Pancreas (tissue), 10 donors: Measurements from ENCODE around the gene DCC. TPM values are rescaled to one million over a fixed set of nuclear protein-coding genes. Genes with fewer than 3 reads are reported as not detected.
A peak's percentile ranks its signal among the peaks of the same experiment; 100 is the strongest.

Experiments
- ATAC-seq, 4 donors: fragments of 200-7000 bp; cut with Tn5 transposase; one replicate each; pipeline versions ENCODE4 v1.8.0 to v1.9.1; 2020; ENCODE audit warnings: mild to moderate bottlenecking in 4 of 4, moderate library complexity in 4 of 4
- DNase-seq, 6 donors: peaks; one replicate each; pipeline ENCODE4 v3.0.0-alpha.2; 2020
- FAIRE-seq: peaks from 2 replicates; lab custom pipeline; 2012; peaks lifted over from hg19 to GRCh38; lab: Jason Lieb, UNC
- H3K27ac ChIP-seq, 4 donors: fragments of 200-600 bp; sonication (generic); 1 replicate in 3 of 4; 2 replicates in 1 of 4; pipeline versions ENCODE4 v1.5.0 to v1.8.0; 2020
- H3K27me3 ChIP-seq, 4 donors: fragments of 200-600 bp; one replicate each; pipeline ENCODE4 v1.8.0; 2021
- H3K36me3 ChIP-seq, 3 donors: fragments of 200-600 bp; sonication (generic) in 1 of 3; one replicate each; pipeline versions ENCODE4 v1.5.0 to v1.8.0; 2020 to 2021
- H3K4me1 ChIP-seq, 3 donors: fragments of 200-600 bp; one replicate each; pipeline ENCODE4 v1.8.0; 2021
- H3K4me3 ChIP-seq, 4 donors: fragments of 200-600 bp; sonication (generic) in 2 of 4; one replicate each; pipeline versions ENCODE4 v1.5.0 to v1.8.0; 2020 to 2021
- H3K9me3 ChIP-seq, 4 donors: fragments of 200-600 bp; one replicate each; pipeline ENCODE4 v1.8.0; 2021
- CTCF ChIP-seq, 4 donors: fragments of 200-600 bp; sonication (generic) in 3 of 4; IDR thresholded peaks; one replicate each; pipeline versions ENCODE4 v1.5.0 to v1.8.0; 2021; ENCODE audit warnings: antibody characterized with exemption in 4 of 4
- WGBS, 2 donors: extraction: QIAGEN DNeasy Blood & Tissue Kit; methylation state at CpG; one replicate each; pipeline ENCODE4 v1.1.7; 2013; 5-methylcytosine and 5-hydroxymethylcytosine counted together
- intact Hi-C, 3 donors: fragments of 100-400 bp; cut with DNase I; formaldehyde crosslinking; loops; one replicate each; pipeline versions ENCODE4 v1.11.1 to v1.14.2; 2022
- polyA plus RNA-seq, 2 donors: library from polyadenylated mRNA; stranded (reverse); fragments of 200-250 nt; gene quantifications; one replicate each; pipeline ENCODE4 v1.2.3, GENCODE V29; 2013
- total RNA-seq, 6 donors: library from RNA; stranded (reverse); fragmentation: NEBNext Ultra II Directional in 4 of 6; extraction: Animal tissue kit (Norgen Biotek cat#: 25700) in 4 of 6; gene quantifications; one replicate each; pipeline versions ENCODE4 v1.2.1 to v1.2.4, GENCODE V29; 2021 to 2023
- donor health status: healthy with polysubstance abuse.
- donor health status: DM: no; HTN: no; CAD: no; lungs with moderate emphysema.
- donor health status: DM: no; HTN: no; CAD: no.
- donor health status: control.
- donor health status: control.
- donor health status: Bipolar disorder and iron deficiency.
- donor health status: DM: yes; HTN: yes; CAD: no.
- donor health status: DM: no; HTN: no; CAD: no.
- donor health status: DM: no; HTN: no; CAD: no.
- donor health status: DM: yes; HTN: yes; CAD: no.

The DCC gene
- total and polyA plus RNA-seq, 8 donors: 0.18 to 0.44 (median 0.28) TPM; not detected in 1

DNA sequence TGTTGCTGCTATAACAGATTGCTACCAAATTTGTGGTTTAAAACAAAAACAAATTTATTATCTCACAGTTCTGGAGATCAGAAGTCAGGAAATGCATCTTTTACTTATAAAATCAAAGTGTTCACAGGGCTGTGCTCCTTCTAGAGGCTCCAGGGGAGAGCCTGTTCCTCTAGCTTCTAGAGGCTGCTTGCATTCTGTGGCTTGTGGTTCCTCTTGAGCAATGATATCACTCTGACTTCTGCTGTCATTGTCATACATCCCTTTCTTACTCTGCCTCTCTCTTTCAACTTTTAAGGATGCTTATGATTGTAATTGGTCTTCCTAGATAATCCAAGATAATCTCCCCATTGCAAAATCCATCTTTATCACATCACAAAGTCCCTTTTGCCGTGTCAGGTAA is 6.1 kb upstream of the DCC start:
- FAIRE-seq (no peak), ATAC-seq (no peak), DNase-seq (no peak)
- Histone ChIP-seq H3K36me3 (no peaks in the 10 kb centered on the region), H3K4me3 (no peak overlapping the region), H3K9me3 (no peaks in the 10 kb centered on the region), H3K27ac (no peak overlapping the region), H3K27me3 (no peaks in the 10 kb centered on the region), H3K4me1 (no peaks in the 10 kb centered on the region)
- intact Hi-C loops: no loop called here
- 52 to 71% methylated on average over 1 of the region's 1 CpG for WGBS, 2 donors
- no peak for TF ChIP-seq CTCF (IDR thresholded peaks at IDR 0.05)

DNA sequence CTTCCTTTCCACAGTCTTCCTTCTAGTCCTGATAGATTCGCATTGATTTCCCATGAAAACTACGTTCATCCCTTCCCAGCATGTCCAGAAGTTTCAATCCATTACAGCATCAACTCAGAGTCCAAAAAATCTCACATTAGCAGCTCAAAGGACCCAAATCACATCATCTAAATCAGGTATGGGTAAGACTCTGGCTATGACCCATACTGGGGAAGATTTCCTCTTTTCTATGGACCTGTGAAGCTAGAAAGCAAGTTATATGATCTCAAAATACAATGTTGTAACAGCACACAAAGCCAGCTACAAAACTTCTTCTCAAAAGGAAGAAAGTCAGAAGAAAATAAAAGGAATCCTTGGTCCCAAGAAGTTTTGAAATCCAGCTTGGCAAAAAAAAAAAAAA is 5.7 kb upstream of the DCC start:
- FAIRE-seq: no peak
- no peak for TF ChIP-seq CTCF (IDR thresholded peaks at IDR 0.05)
- intact Hi-C loops: no loop called here

GRCh38 chr18:52334896-52335295 is 5.1 kb upstream of the DCC start:
- peak in 1 of 4 donors; percentile 31 for ATAC-seq
- intact Hi-C loops: no loop called here
- DNase-seq: no peak

More for the DNA sequence above, 5.7 kb upstream of the DCC start:
- DNase-seq (no peak), ATAC-seq (no peak)
- Histone ChIP-seq H3K36me3 (no peaks in the 10 kb centered on the region), H3K9me3 (no peaks in the 10 kb centered on the region), H3K27me3 (peaks cover 0 to 2% (median 0%) of the 10 kb centered on the region in 4 donors), H3K4me3 (no peak overlapping the region), H3K27ac (no peak overlapping the region), H3K4me1 (no peaks in the 10 kb centered on the region)
- WGBS, 2 donors: 64 to 68% methylated on average over 2 of the region's 2 CpGs

DNA sequence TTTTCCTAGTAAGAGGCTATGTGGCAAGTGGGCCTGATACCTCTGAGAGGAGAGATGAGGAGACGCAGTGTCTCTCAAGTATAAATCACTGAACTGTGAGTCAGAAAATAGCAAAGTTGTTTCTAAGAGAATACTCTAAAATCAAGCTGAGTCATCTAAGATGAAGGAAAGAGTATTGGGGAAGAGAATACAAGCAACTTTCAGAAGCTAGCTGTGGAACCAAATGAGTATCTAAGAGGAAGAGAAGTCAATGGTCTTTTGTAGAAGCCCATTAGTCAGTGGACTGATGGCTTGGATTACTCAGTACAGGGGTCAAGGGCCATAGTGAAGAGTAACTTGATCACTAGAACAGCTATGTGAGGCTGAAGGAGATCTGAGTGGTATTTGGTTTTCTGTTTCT is 2.7 kb upstream of the DCC start:
- no peaks in the 10 kb centered on the region for H3K36me3 ChIP-seq
- no peaks in the 10 kb centered on the region for H3K9me3 ChIP-seq
- H3K27me3 ChIP-seq: peaks cover 0 to 16% (median 2%) of the 10 kb centered on the region in 4 donors
- no peak for FAIRE-seq
- H3K27ac ChIP-seq: no peak overlapping the region
- no peaks in the 10 kb centered on the region for H3K4me1 ChIP-seq
- no peak for TF ChIP-seq CTCF (IDR thresholded peaks at IDR 0.05)
- H3K4me3 ChIP-seq: no peak overlapping the region
- no peak for ATAC-seq
- WGBS, 2 donors: 90 to 92% methylated on average over 1 of the region's 1 CpG
- DNase-seq: no peak
- intact Hi-C loops: no loop called here

More at GRCh38 chr18:52334896-52335295, 5.1 kb upstream of the DCC start:
- Histone ChIP-seq H3K36me3 (no peaks in the 10 kb centered on the region), H3K27me3 (peaks cover 0 to 5% (median 2%) of the 10 kb centered on the region in 4 donors), H3K27ac (no peak overlapping the region), H3K4me3 (no peak overlapping the region), H3K9me3 (no peaks in the 10 kb centered on the region), H3K4me1 (no peaks in the 10 kb centered on the region)
- 66 to 73% methylated on average over 1 of the region's 1 CpG for WGBS, 2 donors
- no peak for FAIRE-seq
- TF ChIP-seq CTCF (IDR thresholded peaks at IDR 0.05): no peak

DNA sequence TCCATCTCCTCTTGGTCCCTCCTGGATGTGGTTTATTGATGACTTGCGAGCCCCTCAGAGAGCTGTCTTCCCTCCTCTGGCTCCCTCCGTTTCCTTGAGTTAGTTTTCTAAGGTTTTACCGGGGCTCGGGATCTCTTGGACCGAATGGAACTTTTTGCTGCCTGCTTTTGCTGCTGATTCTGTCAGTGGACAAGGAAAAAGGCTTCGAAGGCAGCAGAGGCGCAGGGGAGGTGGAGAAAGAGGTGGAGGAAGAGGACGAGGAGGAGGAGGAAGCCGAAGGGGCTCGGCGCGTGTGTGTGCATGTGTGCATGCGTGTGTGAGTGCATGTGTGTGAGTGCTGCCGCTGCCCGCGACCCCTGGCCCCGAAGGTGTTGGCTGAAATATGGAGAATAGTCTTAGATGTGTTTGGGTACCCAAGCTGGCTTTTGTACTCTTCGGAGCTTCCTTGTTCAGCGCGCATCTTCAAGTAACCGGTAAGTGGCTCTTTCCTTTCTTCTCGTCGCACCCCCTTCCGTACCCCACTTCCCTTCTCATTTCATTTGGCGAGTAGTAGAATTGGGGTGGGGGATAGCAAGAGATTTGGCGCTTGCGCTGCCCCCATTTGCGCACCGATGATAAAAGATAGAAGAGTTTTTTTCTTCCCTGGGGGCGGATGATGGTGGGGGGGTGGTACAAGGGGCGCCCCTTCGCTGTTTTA is 557 bp downstream of the DCC start:
- intact Hi-C loops: no loop called here
- no peak for FAIRE-seq

More for the DNA sequence above, 557 bp downstream of the DCC start:
- WGBS, 2 donors: 3% methylated on average over 32 of the region's 32 CpGs
- no peak for TF ChIP-seq CTCF (IDR thresholded peaks at IDR 0.05)
- no peaks in the 10 kb centered on the region for H3K4me1 ChIP-seq
- H3K36me3 ChIP-seq: no peaks in the 10 kb centered on the region
- peaks cover 0 to 16% (median 2%) of the 10 kb centered on the region in 4 donors for H3K27me3 ChIP-seq
- H3K9me3 ChIP-seq: no peaks in the 10 kb centered on the region
- H3K4me3 ChIP-seq: peak overlapping the region in 1 of 4 donors; percentile 34
- peak in 2 of 6 donors; percentile 36 to 53 for DNase-seq
- H3K27ac ChIP-seq: no peak overlapping the region
- ATAC-seq: peak in 1 of 4 donors; percentile 26
